ENCODE measurements around the gene MPV17L. TPM values are rescaled to one million over a fixed set of nuclear protein-coding genes. Genes with fewer than 3 reads are reported as not detected.

MPV17L gene
- total RNA-seq, 1 experiment from 2014 or later = 11.5 TPM

- Mint-ChIP-seq H3K27me3 (ENCODE audit: unreplicated experiment) (no peaks in the 10 kb centered on the region), H3K9me3 (ENCODE audit: low read depth, unreplicated experiment) (no peaks in the 10 kb centered on the region), H3K36me3 (ENCODE audit: insufficient read depth, unreplicated experiment) (no peaks in the 10 kb centered on the region), H3K27ac (ENCODE audit: unreplicated experiment) (no peak overlapping the region), H3K4me1 (ENCODE audit: low read depth, unreplicated experiment) (peaks cover 31% of the 10 kb centered on the region), H3K4me3 (ENCODE audit: low read depth, unreplicated experiment) (no peak overlapping the region)
- intact Hi-C loops (cut with micrococcal nuclease; ENCODE audit: unreplicated experiment) = no loop called here
- CTCF ChIA-PET = interaction anchor here (0.5 to 1.0 kb wide), 2 partner anchors 30 to 54 kb away, joined by 4 read pairs; no protein-coding TSS in a partner anchor
- TF ChIP-seq CTCF (IDR thresholded peaks at IDR 0.05; ENCODE audit: unreplicated experiment) = no peak
- BruUV-seq (replicated peaks) = no TSS peak
- no peak for DNase-seq
Measured at GRCh38 chr16:15457400-15457799, 61.8 kb downstream of the MPV17L start.

- CTCF ChIA-PET = interaction anchor here (0.5 to 1.0 kb wide), 2 partner anchors 31 to 55 kb away, joined by 4 read pairs; no protein-coding TSS in a partner anchor
- intact Hi-C loops (cut with micrococcal nuclease; ENCODE audit: unreplicated experiment) = no loop called here
- no TSS peak for BruUV-seq (replicated peaks)
- H3K27ac Mint-ChIP-seq (ENCODE audit: unreplicated experiment) = no peak overlapping the region
- H3K4me3 Mint-ChIP-seq (ENCODE audit: low read depth, unreplicated experiment) = no peak overlapping the region
- no peaks in the 10 kb centered on the region for H3K9me3 Mint-ChIP-seq (ENCODE audit: low read depth, unreplicated experiment)
- H3K27me3 Mint-ChIP-seq (ENCODE audit: unreplicated experiment) = no peaks in the 10 kb centered on the region
- H3K36me3 Mint-ChIP-seq (ENCODE audit: insufficient read depth, unreplicated experiment) = no peaks in the 10 kb centered on the region
- peaks cover 37% of the 10 kb centered on the region for H3K4me1 Mint-ChIP-seq (ENCODE audit: low read depth, unreplicated experiment)
- TF ChIP-seq CTCF (IDR thresholded peaks at IDR 0.05; ENCODE audit: unreplicated experiment) = no peak
- no peak for DNase-seq
Measured at GRCh38 chr16:15457958-15458357, 62.4 kb downstream of the MPV17L start.

- TF ChIP-seq CTCF (IDR thresholded peaks at IDR 0.05; ENCODE audit: unreplicated experiment) = no peak
- CTCF ChIA-PET = no interaction called here
- Mint-ChIP-seq H3K27ac (ENCODE audit: unreplicated experiment) (no peak overlapping the region), H3K9me3 (ENCODE audit: low read depth, unreplicated experiment) (no peaks in the 10 kb centered on the region), H3K4me3 (ENCODE audit: low read depth, unreplicated experiment) (no peak overlapping the region), H3K27me3 (ENCODE audit: unreplicated experiment) (no peaks in the 10 kb centered on the region), H3K4me1 (ENCODE audit: low read depth, unreplicated experiment) (peaks cover 23% of the 10 kb centered on the region), H3K36me3 (ENCODE audit: insufficient read depth, unreplicated experiment) (no peaks in the 10 kb centered on the region)
- BruUV-seq (replicated peaks) = no TSS peak
- intact Hi-C loops (cut with micrococcal nuclease; ENCODE audit: unreplicated experiment) = no loop called here
- DNase-seq = no peak
Measured at GRCh38 chr16:15459791-15460190, 64.2 kb downstream of the MPV17L start.

GRCh38 chr16:15460601-15461000 is 65.0 kb downstream of the MPV17L start:
- CTCF ChIA-PET = interaction anchor here (1.0 kb wide), 1 partner anchor 33 kb away, joined by 3 read pairs; no protein-coding TSS in a partner anchor
- H3K27me3 Mint-ChIP-seq (ENCODE audit: unreplicated experiment) = no peaks in the 10 kb centered on the region
- no peaks in the 10 kb centered on the region for H3K9me3 Mint-ChIP-seq (ENCODE audit: low read depth, unreplicated experiment)
- H3K36me3 Mint-ChIP-seq (ENCODE audit: insufficient read depth, unreplicated experiment) = no peaks in the 10 kb centered on the region
- no peak for TF ChIP-seq CTCF (IDR thresholded peaks at IDR 0.05; ENCODE audit: unreplicated experiment)
- intact Hi-C loops (cut with micrococcal nuclease; ENCODE audit: unreplicated experiment) = no loop called here
- H3K27ac Mint-ChIP-seq (ENCODE audit: unreplicated experiment) = no peak overlapping the region
- no peak overlapping the region for H3K4me3 Mint-ChIP-seq (ENCODE audit: low read depth, unreplicated experiment)
- peaks cover 16% of the 10 kb centered on the region for H3K4me1 Mint-ChIP-seq (ENCODE audit: low read depth, unreplicated experiment)
- BruUV-seq (replicated peaks) = no TSS peak
- no peak for DNase-seq

Measured in Calu3 (cell line).